GM18907 (cell line): ENCODE measurements around the gene CYB561.
A peak's percentile ranks its signal among the peaks of the same experiment; 100 is the strongest.

ENCODE experiments used
- ATAC-seq: cut with Tn5 transposase; IDR thresholded peaks from one replicate; pipeline ENCODE4 v1.9.1; 2021; ENCODE audit warnings: mild to moderate bottlenecking, moderate library complexity; ENCODE audit not compliant: unreplicated experiment

Gene CYB561

DNA sequence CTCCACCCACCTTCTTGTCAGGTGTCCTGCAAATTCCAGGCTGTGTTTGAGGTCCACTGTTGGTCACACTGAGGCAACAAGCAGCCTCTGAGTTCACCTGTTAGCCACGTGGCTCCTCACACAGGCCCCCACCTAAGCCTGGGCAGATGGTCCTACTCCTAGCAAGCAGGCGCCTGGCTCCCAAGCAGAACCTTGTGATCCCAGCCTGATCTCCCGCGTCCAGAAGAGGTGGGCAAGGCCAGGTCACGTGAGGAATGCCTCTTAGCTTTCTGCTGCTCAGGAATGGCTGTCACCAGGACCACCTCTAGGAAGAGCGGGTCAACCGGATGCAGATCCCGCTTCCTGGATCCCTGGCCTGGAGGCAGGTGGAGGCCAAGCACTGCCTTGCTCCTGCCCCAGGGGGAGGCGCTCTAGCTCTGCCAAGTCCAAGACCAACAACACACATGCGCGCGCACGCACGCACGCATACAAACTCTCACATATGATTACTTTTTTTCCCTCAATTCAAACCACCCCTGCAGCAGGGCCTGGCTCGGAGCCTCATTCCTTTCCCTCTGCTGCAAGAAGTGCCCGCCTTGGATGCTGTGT, 9.5 kb downstream of the CYB561 start:
- ATAC-seq: no peak

- ATAC-seq: no peak
These were observed 10.2 kb downstream of the CYB561 start for GRCh38 chr17:63435681-63436522.

- no peak for ATAC-seq
These were observed 11.0 kb downstream of the CYB561 start for GRCh38 chr17:63434951-63435571.

DNA sequence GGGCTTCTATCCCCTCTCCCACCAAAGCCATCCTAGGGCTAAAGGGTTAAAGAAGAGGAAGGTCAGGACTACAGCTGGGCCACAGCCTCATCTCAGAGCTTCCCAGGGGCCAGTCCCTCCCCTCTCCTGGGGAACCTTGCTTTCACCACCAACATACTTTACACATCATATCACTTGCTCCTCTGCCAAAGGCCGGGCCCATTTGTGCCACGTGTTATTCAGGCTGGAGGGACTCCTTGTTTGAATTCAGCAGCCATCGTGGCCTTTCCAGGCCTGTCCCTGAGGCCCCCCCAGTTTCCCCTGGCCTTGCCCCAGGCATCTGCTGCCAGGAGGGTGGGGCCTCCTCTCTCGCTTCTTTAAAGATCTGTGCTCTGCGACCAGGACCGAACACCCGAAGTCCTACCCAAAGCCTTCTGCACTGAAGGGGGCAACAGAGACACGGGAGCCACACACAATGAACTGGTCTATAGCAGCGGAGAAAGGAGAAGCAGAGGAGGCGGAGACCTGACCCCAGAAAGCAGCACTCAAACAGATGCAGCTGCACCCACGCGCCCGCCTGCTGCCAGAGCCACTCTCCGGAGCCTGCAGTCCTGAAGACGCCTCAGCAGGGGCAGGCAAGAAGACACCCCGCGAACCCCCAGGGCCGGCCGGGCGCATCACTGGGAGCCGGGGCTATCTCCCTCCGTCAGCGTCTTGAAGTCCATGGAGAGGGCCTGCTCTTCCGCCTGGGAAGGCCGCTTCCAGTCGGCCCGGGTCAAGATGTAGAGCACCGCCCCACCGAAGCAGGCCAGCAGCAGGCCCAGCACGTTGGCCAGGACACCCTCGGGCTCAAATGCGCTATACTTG, 12.1 kb downstream of the CYB561 start:
- no peak for ATAC-seq

DNA sequence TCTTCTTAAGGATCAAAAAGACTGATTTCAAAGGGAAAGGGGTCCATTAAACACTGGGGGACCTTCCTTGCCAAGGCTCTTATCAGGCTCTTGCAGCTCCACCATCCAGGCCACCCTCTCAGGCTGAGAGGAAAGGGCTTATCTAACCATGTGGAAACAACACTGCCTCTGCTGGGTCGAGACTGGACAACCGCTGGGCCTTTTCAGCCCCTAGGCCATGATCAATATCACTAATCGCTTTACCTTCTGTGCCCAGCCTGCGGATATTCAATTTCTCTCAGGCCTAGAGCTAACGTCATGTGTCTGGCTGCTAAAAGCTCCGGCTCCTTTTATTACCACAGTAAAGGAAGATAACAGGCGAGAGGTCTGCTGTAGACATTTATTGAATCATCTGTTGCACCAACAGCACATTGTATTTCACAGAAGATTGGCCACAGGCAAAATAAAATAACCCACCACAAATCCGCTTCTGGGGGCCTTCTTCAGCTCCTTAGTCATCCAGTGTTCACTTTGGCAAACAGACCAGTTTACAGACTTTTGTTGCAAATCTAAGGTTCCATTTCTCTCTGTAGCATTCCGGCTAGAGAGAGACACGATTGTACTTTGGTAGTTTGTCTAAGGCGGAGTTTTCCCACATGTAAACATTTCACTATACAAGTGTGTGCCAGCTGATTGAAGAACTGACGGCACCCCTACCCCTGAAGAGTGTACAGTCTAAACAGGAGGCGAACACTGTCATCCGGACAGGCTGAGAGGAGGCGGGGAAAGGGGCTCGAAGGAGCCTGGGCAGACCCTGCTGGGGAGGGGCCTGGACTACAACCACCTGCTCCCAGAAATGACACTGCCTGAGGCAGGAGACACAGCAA, 13.9 kb downstream of the CYB561 start:
- ATAC-seq: no peak

DNA sequence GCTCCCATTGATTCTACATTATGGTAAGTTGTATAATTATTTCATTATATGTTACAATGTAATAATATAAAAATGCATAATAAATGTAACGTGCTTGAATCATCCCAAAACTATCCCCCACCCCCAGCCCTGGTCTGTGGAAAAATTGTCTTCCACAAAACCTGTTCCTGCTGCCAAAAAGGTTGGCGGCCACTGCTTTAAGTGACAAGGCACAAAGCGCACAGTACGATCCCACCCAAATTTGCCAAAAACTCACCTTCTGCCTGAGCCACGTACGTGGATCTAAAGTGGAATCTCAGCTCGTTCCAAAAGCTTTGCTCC, 14.5 kb downstream of the CYB561 start:
- no peak for ATAC-seq

GRCh38 chr17:63430223-63430622, 15.9 kb downstream of the CYB561 start:
- ATAC-seq: no peak

DNA sequence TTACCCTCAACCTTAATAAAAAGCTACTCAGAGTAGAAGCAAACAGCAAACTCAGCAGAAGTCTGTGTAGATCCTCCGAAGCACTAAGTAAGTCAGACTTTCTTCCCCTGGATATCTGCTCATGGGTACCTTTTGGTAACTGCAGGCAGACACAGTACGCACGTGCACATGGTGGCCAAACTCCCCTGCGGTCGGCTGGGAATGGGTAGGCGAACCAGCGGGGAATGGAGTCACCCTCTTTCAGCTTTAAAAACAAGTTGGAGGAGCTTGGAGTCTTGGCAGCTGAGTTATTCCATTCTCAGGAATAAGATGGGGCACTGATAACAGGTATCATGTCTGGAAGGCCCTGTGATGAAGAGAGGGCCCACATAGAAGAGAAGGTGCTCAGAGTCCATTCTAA, 16.3 kb downstream of the CYB561 start:
- no peak for ATAC-seq

DNA sequence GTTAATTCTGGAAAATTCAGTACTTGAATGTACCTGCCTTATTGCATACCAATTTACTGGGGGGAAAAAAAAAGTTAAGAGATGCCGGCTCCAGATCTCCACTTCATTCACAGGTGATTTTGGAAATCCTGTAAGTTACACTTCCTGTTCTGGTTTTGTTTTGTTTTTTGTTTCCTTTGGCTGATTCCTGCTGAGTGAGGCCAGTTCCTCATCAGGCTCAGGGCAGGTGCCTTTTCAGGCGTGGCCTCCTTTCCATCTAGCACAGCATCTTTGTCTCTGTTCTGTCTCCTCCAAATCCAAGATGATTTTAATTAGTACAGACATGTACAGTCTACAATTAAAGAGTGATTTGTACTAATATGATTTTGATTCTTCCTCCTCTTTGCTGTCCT, 19.2 kb downstream of the CYB561 start:
- no peak for ATAC-seq

DNA sequence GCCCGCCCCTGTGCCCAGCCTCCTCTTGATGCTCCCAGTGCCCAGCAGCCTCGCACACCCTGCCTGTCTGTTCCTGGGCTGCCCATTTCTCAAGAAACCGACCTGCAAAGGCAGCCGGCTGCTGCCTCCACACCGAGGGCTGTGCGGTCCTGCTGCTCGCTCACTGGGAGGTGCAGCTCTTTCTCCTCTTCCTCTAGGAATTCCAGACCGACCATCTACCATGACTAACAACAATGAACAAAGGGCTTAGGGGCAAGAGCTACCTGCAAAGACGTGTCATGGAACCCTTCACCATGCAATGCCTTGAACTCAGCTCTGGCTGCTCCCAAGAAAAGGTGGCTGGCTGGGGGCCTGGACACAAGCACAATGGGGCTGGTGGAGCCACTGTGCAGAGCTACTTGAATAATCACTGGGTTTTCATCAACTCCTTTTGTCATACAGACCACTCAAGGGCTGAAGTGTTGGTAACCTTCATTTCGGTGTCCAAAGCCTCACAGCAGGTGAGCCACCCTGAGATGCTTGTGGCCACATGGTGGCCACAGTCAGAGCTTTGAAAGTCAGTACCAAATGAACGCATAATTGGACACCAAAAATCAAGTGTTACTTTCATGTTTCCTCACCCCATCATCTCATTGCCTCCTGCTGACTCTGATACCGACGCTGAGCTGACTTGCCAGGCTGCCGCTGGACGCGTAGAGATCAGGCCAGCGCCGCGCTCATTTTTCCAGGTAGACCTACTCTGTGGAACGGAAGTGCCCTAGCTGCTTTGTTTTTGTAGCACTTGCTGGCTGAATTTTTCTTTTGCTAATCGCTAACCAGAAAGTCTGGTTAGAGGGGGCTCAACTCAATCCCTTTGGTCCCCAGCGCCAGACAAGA, 19.8 kb downstream of the CYB561 start:
- ATAC-seq: no peak

GRCh38 chr17:63425483-63425882, 20.6 kb downstream of the CYB561 start:
- ATAC-seq: peak; percentile 60

GRCh38 chr17:63423963-63424362, 22.1 kb downstream of the CYB561 start:
- no peak for ATAC-seq

DNA sequence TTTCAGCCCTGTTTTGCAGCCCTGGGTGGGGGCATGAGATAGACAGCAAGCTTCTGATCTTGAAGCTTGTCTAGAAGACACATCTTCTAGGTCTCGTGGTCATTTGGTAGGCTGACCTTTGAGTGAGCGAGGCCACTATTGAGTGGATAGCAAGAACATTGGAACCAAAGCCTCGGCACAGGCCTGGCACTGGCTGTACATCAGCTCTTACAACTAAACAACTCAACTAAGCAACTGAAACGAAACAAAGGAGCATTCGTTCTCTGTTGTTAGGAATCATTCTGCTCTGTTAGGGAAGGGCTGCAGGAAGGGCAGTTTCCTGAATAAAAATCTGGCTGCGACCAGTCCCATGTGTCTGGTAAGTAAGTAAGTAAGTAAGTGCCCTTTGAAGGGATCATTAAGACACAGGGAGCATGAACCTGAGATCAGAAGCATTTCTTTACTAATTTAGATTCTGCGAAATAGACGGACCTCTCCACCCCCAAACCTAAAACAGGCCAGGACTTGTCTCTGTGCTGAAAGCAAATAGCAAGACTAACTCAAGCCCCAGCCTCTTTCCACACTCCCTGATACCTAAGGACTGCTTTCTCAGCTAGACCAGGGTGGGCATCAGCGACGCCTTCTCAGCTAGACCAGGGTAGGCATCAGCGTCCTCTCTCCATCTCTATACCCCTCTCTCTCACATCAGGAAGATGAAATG, 22.7 kb downstream of the CYB561 start:
- ATAC-seq: no peak

DNA sequence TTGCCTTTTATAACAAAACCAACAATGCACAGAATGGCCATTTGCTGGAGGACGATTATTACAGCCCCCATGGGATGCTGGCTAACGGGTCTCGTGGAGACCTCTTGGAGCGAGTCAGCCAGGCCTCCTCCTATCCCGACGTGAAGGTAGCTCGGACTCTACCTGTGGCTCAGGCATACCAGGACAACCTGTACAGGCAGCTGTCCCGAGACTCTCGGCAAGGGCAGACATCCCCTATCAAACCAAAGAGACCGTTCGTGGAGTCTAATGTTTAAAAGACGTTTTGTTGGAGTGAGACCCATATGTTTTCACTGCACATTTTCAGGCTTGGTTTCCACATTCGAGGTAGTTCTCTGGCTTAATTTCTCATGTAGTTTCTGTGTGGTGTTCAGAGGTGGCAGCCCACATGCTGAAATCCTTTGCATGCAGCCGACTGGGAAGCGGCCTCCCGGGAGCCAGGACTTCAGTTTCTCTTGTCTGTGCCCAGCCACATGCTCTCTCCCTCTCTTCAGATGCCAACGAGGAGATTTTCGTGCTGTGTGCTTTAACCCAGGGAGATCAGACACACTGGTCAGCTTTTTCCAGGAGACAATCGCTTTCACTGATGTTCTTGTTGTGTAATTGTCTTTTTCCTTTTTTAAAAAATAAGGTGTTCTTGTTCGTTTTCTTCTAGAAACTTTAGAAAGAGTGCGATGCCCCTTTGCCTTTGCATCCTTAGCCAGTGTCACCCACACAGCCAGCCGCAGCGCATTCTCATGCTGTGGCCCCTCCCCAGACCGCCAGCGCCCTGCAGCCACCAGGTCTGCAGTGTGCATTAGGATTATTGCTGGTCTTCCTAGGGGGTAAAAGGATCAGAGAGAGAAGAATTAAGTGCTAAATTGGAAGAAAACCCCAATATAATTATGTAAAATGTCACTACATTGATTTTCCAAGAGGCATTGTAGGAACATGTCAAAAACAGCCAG, 24.1 kb downstream of the CYB561 start:
- ATAC-seq: no peak

GRCh38 chr17:63420868-63421680, 25.0 kb downstream of the CYB561 start:
- ATAC-seq: no peak

GRCh38 chr17:63419949-63420867, 25.9 kb downstream of the CYB561 start:
- ATAC-seq: no peak
